Measurements from ENCODE around the gene ANKFN1.

GRCh38 chr17:56310782-56311181 lies 157.5 kb downstream of the ANKFN1 start:
- TF ChIP-seq CTCF (IDR thresholded peaks at IDR 0.05 in 2 of 3, conservative IDR thresholded peaks at IDR 0.05 in 1 of 3; ENCODE audit: control insufficient read depth in 2 of 3, extremely low read depth in 1 of 3, insufficient read depth in 1 of 3, low read depth in 3 of 3, low read length in 3 of 3) = no peak
- TF ChIP-seq STAT3 (IDR thresholded peaks at IDR 0.05; ENCODE audit: low read depth, low read length) = no peak
- TF ChIP-seq BACH1 (IDR thresholded peaks at IDR 0.05; ENCODE audit: borderline replicate concordance) = no peak
- TF ChIP-seq SUZ12 (IDR thresholded peaks at IDR 0.05; ENCODE audit: unreplicated experiment) = no peak
